NCI-H1105 (cell line): Measurements from ENCODE around the gene UBA5.

Experiments used
- DNase-seq: peaks from one replicate; lab custom pipeline; 2025; lab: John Stamatoyannopoulos, UW

Gene UBA5

DNA sequence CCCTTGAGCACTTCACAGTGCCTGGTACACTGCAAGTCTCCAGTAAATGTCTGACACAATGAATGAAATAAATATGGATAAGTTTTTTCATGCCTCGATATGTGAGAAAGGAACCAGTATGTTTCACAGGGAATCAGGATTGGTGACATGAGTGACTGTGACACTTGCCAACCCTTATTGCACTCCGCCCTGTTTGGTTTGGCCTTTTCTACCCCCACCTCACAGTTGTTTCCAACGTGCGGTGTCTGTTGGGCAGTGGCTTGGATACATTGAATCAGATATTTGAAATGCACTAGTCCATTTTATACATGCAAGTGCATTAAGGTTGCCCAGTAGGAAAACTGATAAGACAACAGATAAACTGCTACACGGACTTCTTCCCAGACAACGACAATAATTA, 60.1 kb downstream of the UBA5 start:
- no peak for DNase-seq

DNA sequence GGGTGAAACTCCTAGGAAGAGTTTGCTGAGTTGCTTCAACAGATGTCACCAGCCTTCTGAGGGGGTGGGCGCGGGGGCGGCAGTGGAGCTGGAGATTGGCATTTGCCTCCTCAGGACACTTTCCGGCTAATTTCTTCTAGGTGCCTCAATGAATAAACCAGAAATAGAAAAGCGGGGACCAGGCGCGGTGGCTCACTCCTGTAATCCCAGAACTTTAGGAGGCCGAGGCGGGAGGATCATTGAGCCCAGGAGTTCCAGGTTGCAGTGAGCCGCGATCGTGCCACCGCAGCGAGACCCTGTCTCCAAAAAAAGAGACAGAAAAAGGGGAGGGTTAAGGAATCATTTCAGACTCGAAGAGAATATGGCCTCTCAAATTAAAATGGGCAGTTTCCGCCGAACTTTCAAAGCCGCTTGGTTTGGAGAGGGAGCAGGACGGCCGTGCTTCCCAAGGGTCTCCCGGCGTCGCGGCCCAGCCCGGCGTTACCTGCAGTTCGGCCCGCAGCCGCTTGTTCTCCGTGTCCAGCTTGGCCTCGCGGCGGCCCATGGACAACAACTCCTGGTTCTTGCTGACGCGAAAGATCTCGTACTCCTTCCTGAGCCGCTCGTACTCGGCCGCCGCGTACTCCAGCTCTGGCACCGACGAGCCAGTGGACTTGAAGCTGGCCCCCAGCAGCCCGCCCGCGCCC, 61.5 kb downstream of the UBA5 start:
- peak; percentile 57 for DNase-seq

DNA sequence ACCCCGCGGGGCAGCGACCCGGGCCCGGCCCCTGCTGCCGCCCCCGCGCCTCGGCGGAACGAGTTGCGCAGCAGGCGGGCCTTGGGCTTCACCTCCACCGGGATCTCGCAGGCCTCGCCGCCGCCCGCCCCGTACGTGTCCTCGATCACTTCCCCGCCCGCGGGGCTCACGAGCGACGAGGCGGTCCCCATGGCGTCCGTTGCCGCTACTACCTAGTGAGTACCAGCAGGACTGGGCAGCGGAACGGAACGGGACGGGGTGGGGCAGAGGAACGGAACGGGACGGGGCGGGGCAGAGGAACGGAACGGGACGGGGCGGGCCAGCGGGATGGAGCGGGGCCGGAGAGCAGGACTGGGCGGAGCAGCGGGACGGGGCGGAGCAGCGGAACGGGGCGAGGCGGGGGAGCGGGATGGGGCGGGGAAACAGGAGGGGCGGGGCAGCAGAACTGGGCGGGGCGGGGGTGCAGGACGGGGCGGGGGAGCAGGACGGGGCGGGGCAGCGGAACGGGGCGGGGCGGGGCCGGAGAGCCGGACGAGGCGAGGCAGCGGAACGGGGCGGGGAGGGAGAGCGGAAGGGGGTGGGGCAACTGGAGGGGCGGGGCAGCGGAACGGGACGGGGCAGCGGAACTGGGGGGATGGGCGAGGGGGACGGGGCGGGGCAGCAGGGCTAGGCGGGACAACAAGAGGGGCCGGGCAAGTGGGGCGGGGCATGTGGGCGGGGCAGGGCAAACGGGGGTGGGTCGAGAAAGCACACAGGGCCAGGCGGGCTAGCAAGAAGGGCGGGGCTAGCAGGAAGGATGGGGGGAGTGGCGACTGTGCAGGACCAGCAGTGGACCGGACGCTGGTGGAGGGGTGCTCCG, 62.3 kb downstream of the UBA5 start, which contains the start of gene NPHP3:
TSS of gene NPHP3 (minus strand) at position 245 of the 859 bp plus-strand sequence. CDS start at position 191, 54 bp downstream.
- peak; percentile 91 for DNase-seq

DNA sequence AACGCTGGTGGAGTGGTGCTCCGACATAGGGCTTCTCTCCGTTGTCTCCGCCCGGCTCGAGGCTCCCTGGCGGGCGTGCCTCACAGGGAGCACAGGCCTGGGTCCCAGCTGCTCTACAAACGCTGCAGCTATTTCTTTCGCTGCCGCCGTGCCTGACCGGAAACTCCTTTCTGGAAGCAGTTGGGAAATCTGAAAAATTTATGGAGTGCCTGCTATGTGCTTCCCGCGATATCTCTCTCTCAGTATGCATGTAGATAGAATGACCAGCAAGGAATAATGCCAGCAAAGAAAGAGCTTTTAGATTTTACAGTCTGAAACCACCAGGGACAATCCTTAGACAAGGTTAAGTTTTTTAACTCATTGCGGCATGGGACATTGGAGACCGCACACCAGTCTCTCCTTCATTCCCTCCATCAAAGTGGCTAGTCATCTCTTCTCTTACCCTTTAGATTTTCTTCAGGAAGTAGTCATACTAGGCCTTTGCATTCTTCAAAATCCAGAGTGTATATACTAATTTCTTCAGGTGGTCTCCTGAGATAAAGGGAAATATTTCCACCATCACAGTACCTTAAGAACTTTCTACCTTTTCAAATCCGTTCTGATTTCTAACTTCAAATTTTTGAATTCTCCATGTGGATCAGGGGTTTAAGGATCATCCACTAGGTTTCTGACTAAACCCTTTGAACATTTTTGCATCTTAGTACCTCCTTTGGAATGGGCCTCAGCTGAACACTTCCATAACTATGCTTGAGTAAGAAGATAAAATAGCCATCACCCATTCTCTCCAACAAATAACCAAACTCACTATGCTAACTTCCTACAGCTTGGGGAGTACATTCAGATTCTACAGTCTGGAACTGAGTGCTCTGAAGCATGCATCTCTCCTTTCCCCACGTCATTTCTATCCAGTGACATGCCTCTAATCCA, 63.2 kb downstream of the UBA5 start:
- no peak for DNase-seq

DNA sequence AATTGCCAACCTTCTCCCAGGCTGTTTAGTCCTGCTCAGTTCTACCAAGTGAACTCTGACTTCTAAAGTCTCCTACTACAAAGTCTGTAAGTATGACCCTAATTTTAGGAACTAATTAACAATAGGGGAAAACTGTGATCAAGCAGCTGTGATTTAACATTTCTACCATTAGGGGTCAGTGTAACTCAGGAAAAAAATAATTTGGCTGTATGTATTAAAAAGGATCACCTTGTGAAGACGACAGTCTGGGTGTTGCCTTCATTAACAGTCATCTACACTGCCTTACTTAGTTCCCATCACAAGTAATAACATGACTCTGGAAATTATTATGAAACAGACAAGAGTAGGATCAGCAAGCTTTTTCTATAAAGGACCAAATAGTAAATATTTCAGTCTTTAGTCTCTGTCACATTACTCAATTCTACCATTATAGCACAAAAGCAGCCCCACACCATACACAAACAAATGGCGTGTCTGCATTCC, 66.3 kb downstream of the UBA5 start:
- DNase-seq = peak; percentile 47
